ENCODE measurements around the gene FLYWCH1.

Gene FLYWCH1

GRCh38 chr16:2954656-2955381 lies 43.1 kb downstream of the FLYWCH1 start:
- no peak for DNase-seq

- no peak for DNase-seq
These were observed 43.7 kb downstream of the FLYWCH1 start for GRCh38 chr16:2955438-2955778.

GRCh38 chr16:2955779-2956578 lies 44.2 kb downstream of the FLYWCH1 start:
- no peak for DNase-seq

GRCh38 chr16:2956579-2956956 lies 44.8 kb downstream of the FLYWCH1 start:
- DNase-seq: no peak

GRCh38 chr16:2959206-2959605 lies 47.5 kb downstream of the FLYWCH1 start:
- no peak for DNase-seq

- DNase-seq: no peak
These were observed 48.7 kb downstream of the FLYWCH1 start for GRCh38 chr16:2960183-2961010.

GRCh38 chr16:2962334-2963073 lies 50.8 kb downstream of the FLYWCH1 start:
- no peak for DNase-seq

GRCh38 chr16:2963074-2963722 lies 51.5 kb downstream of the FLYWCH1 start:
- DNase-seq: no peak

GRCh38 chr16:2963723-2964474 lies 52.2 kb downstream of the FLYWCH1 start, which contains the start of gene KREMEN2:
Gene KREMEN2 (plus strand): TSS chr16:2964275. CDS start chr16:2964521, 246 bp downstream.
- DNase-seq: peak; percentile 38

GRCh38 chr16:2964475-2965336 lies 53.0 kb downstream of the FLYWCH1 start:
- peak; percentile 77 for DNase-seq

GRCh38 chr16:2966043-2966807 lies 54.5 kb downstream of the FLYWCH1 start:
- DNase-seq: no peak

GRCh38 chr16:2966808-2967191 lies 55.1 kb downstream of the FLYWCH1 start:
- DNase-seq: no peak

- no peak for DNase-seq
These were observed 55.5 kb downstream of the FLYWCH1 start for GRCh38 chr16:2967211-2967631.

GRCh38 chr16:2967721-2968161 lies 56.0 kb downstream of the FLYWCH1 start:
- no peak for DNase-seq

GRCh38 chr16:2968368-2968737 lies 56.6 kb downstream of the FLYWCH1 start:
- DNase-seq: no peak

- DNase-seq: peak; percentile 93
These were observed 57.2 kb downstream of the FLYWCH1 start, which contains the start of gene PAQR4 for GRCh38 chr16:2968738-2969544. Gene PAQR4 (plus strand): TSS chr16:2969348. CDS start chr16:2969675, 327 bp downstream.

GRCh38 chr16:2969545-2970521 lies 58.1 kb downstream of the FLYWCH1 start:
- DNase-seq: peak; percentile 92
